Measurements from ENCODE around the gene SLC16A6. TPM values are rescaled to one million over a fixed set of nuclear protein-coding genes. Genes with fewer than 3 reads are reported as not detected.
"Not testable (repeated sequence)": the region's sequence is repeated elsewhere in the genome, so short reads cannot be mapped to it uniquely, and the experiment has no call there.

Gene SLC16A6
- total RNA-seq, 2 experiments from 2014 or later, result 3.5 to 3.6 TPM

- DNase-seq, result no peak
- Mint-ChIP-seq H3K4me3 (no peak overlapping the region), H3K4me1 (ENCODE audit: low read depth) (peaks cover 57% of the 10 kb centered on the region), H3K27me3 (no peaks in the 10 kb centered on the region), H3K27ac (no peak overlapping the region), H3K9me3 (no peaks in the 10 kb centered on the region), H3K36me3 (no peaks in the 10 kb centered on the region)
- CTCF ChIA-PET, result no interaction called here
- POLR2A ChIA-PET, result no interaction called here
- intact Hi-C loops (cut with micrococcal nuclease), result loop anchor here (5.0 kb wide), 1 partner anchor 53 kb away; no protein-coding TSS in a partner anchor
Observed at GRCh38 chr17:68294617-68295016, 3.7 kb upstream of the SLC16A6 start.

- H3K27ac Mint-ChIP-seq, result no peak overlapping the region
- no peaks in the 10 kb centered on the region for H3K9me3 Mint-ChIP-seq
- CTCF ChIA-PET, result no interaction called here
- H3K27me3 Mint-ChIP-seq, result no peaks in the 10 kb centered on the region
- DNase-seq, result no peak
- POLR2A ChIA-PET, result no interaction called here
- no peaks in the 10 kb centered on the region for H3K36me3 Mint-ChIP-seq
- peaks cover 61% of the 10 kb centered on the region for H3K4me1 Mint-ChIP-seq (ENCODE audit: low read depth)
- no peak overlapping the region for H3K4me3 Mint-ChIP-seq
- intact Hi-C loops (cut with micrococcal nuclease), result loop anchor here (5.0 kb wide), 1 partner anchor 53 kb away; no protein-coding TSS in a partner anchor
Observed at GRCh38 chr17:68294196-68294555, 3.2 kb upstream of the SLC16A6 start.

- H3K4me1 Mint-ChIP-seq (ENCODE audit: low read depth), result peaks cover 65% of the 10 kb centered on the region
- POLR2A ChIA-PET, result interaction anchor here (1.6 to 1.9 kb wide), 2 partner anchors 164 to 167 kb away, joined by 5 to 6 read pairs; partner anchors contain the start of gene WIPI1
- no peaks in the 10 kb centered on the region for H3K36me3 Mint-ChIP-seq
- no peak overlapping the region for H3K4me3 Mint-ChIP-seq
- CTCF ChIA-PET, result interaction anchor here (2.0 kb wide), 1 partner anchor 105 kb away, joined by 9 read pairs; no protein-coding TSS in a partner anchor
- intact Hi-C loops (cut with micrococcal nuclease), result loop anchor here (5.0 kb wide), 1 partner anchor 54 kb away; no protein-coding TSS in a partner anchor
- no peak overlapping the region for H3K27ac Mint-ChIP-seq
- no peak for DNase-seq
- H3K27me3 Mint-ChIP-seq, result no peaks in the 10 kb centered on the region
- H3K9me3 Mint-ChIP-seq, result no peaks in the 10 kb centered on the region
Observed at GRCh38 chr17:68293490-68294195, 2.7 kb upstream of the SLC16A6 start.

- H3K4me3 Mint-ChIP-seq, result peak overlapping the region; percentile 82
- no peaks in the 10 kb centered on the region for H3K27me3 Mint-ChIP-seq
- POLR2A ChIA-PET, result interaction anchor here (1.0 to 3.0 kb wide), 13 partner anchors 45 to 170 kb away, joined by 3 to 23 read pairs (median 5); partner anchors contain the start of genes AMZ2 and WIPI1
- no peaks in the 10 kb centered on the region for H3K36me3 Mint-ChIP-seq
- CTCF ChIA-PET, result interaction anchor here (0.9 to 2.6 kb wide), 6 partner anchors 30 to 144 kb away, joined by 3 to 13 read pairs (median 4); no protein-coding TSS in a partner anchor
- intact Hi-C loops (cut with micrococcal nuclease), result loop anchor here (1.0 to 5.0 kb wide), 4 partner anchors 55 to 144 kb away; no protein-coding TSS in a partner anchor
- no peak for DNase-seq
- H3K27ac Mint-ChIP-seq, result peak overlapping the region; percentile 88
- peaks cover 64% of the 10 kb centered on the region for H3K4me1 Mint-ChIP-seq (ENCODE audit: low read depth)
- no peaks in the 10 kb centered on the region for H3K9me3 Mint-ChIP-seq
Observed at GRCh38 chr17:68292689-68293040, 1.7 kb upstream of the SLC16A6 start.

GRCh38 chr17:68291836-68292688, 1.1 kb upstream of the SLC16A6 start:
- no peaks in the 10 kb centered on the region for H3K36me3 Mint-ChIP-seq
- H3K27ac Mint-ChIP-seq, result peak overlapping the region; percentile 88
- peak; percentile 91 for DNase-seq
- peaks cover 63% of the 10 kb centered on the region for H3K4me1 Mint-ChIP-seq (ENCODE audit: low read depth)
- CTCF ChIA-PET, result interaction anchor here (0.6 to 2.6 kb wide), 9 partner anchors 29 to 301 kb away, joined by 3 to 13 read pairs (median 4); no protein-coding TSS in a partner anchor
- intact Hi-C loops (cut with micrococcal nuclease), result loop anchor here (1.0 to 5.0 kb wide), 9 partner anchors 29 to 171 kb away; partner anchors contain the start of genes AMZ2 and WIPI1
- no peaks in the 10 kb centered on the region for H3K27me3 Mint-ChIP-seq
- POLR2A ChIA-PET, result interaction anchor here (1.0 to 3.0 kb wide), 21 partner anchors 18 to 298 kb away, joined by 3 to 23 read pairs (median 5); partner anchors contain the start of genes AMZ2 and WIPI1
- peak overlapping the region; percentile 82 for H3K4me3 Mint-ChIP-seq
- H3K9me3 Mint-ChIP-seq, result no peaks in the 10 kb centered on the region

- Mint-ChIP-seq H3K36me3 (no peaks in the 10 kb centered on the region), H3K4me1 (ENCODE audit: low read depth) (peaks cover 50% of the 10 kb centered on the region), H3K27ac (peak overlapping the region; percentile 94), H3K27me3 (no peaks in the 10 kb centered on the region), H3K4me3 (peak overlapping the region; percentile 91), H3K9me3 (no peaks in the 10 kb centered on the region)
- CTCF ChIA-PET, result interaction anchor here (1.1 to 3.0 kb wide), 9 partner anchors 10 to 175 kb away, joined by 3 to 17 read pairs (median 5); no protein-coding TSS in a partner anchor
- intact Hi-C loops (cut with micrococcal nuclease), result loop anchor here (2.0 to 5.0 kb wide), 3 partner anchors 28 to 108 kb away; no protein-coding TSS in a partner anchor
- POLR2A ChIA-PET, result interaction anchor here (0.6 to 3.0 kb wide), 15 partner anchors 25 to 297 kb away, joined by 3 to 23 read pairs (median 4); partner anchors contain the start of genes AMZ2 and WIPI1
- DNase-seq, result peak; percentile 72
Observed at GRCh38 chr17:68290268-68290954, 516 bp downstream of the SLC16A6 start.

GRCh38 chr17:68289936-68290267, 1.0 kb downstream of the SLC16A6 start:
- Mint-ChIP-seq H3K4me3 (peak overlapping the region; percentile 91), H3K27me3 (no peaks in the 10 kb centered on the region), H3K27ac (peak overlapping the region; percentile 94), H3K4me1 (ENCODE audit: low read depth) (peaks cover 49% of the 10 kb centered on the region), H3K36me3 (no peaks in the 10 kb centered on the region), H3K9me3 (no peaks in the 10 kb centered on the region)
- DNase-seq, result no peak
- intact Hi-C loops (cut with micrococcal nuclease), result loop anchor here (2.0 to 5.0 kb wide), 3 partner anchors 27 to 107 kb away; no protein-coding TSS in a partner anchor
- ChIA-PET POLR2A (interaction anchor here (0.7 to 1.7 kb wide), 5 partner anchors 25 to 124 kb away, joined by 3 to 4 read pairs (median 3); partner anchors contain the start of gene AMZ2), CTCF (interaction anchor here (1.1 to 3.0 kb wide), 8 partner anchors 10 to 175 kb away, joined by 3 to 17 read pairs (median 4); no protein-coding TSS in a partner anchor)

GRCh38 chr17:68289473-68289872, 1.5 kb downstream of the SLC16A6 start:
- intact Hi-C loops (cut with micrococcal nuclease), result no loop called here
- DNase-seq, result no peak
- Mint-ChIP-seq H3K27me3 (no peaks in the 10 kb centered on the region), H3K9me3 (no peaks in the 10 kb centered on the region), H3K27ac (peak overlapping the region; percentile 94), H3K36me3 (no peaks in the 10 kb centered on the region), H3K4me3 (peak overlapping the region; percentile 91), H3K4me1 (ENCODE audit: low read depth) (peaks cover 47% of the 10 kb centered on the region)
- ChIA-PET CTCF (interaction anchor here (1.1 to 3.0 kb wide), 8 partner anchors 9 to 176 kb away, joined by 3 to 17 read pairs (median 4); no protein-coding TSS in a partner anchor), POLR2A (interaction anchor here (0.9 to 1.7 kb wide), 5 partner anchors 25 to 125 kb away, joined by 3 to 4 read pairs (median 3); no protein-coding TSS in a partner anchor)

- ChIA-PET CTCF (interaction anchor here (0.8 to 3.0 kb wide), 9 partner anchors 8 to 177 kb away, joined by 3 to 17 read pairs (median 4); no protein-coding TSS in a partner anchor), POLR2A (interaction anchor here (1.3 to 1.6 kb wide), 2 partner anchors 110 to 126 kb away, joined by 3 to 4 read pairs; no protein-coding TSS in a partner anchor)
- Mint-ChIP-seq H3K9me3 (no peaks in the 10 kb centered on the region), H3K4me1 (ENCODE audit: low read depth) (peaks cover 43% of the 10 kb centered on the region), H3K36me3 (no peaks in the 10 kb centered on the region), H3K27me3 (no peaks in the 10 kb centered on the region), H3K27ac (peak overlapping the region; percentile 94), H3K4me3 (peak overlapping the region; percentile 91)
- DNase-seq, result peak; percentile 37
- intact Hi-C loops (cut with micrococcal nuclease), result no loop called here
Observed at GRCh38 chr17:68288804-68289203, 2.1 kb downstream of the SLC16A6 start.

- intact Hi-C loops (cut with micrococcal nuclease), result no loop called here
- no peaks in the 10 kb centered on the region for H3K9me3 Mint-ChIP-seq
- no peaks in the 10 kb centered on the region for H3K36me3 Mint-ChIP-seq
- POLR2A ChIA-PET, result interaction anchor here (1.6 kb wide), 1 partner anchor 111 kb away, joined by 3 read pairs; no protein-coding TSS in a partner anchor
- H3K4me3 Mint-ChIP-seq, result no peak overlapping the region
- peaks cover 42% of the 10 kb centered on the region for H3K4me1 Mint-ChIP-seq (ENCODE audit: low read depth)
- DNase-seq, result no peak
- H3K27me3 Mint-ChIP-seq, result no peaks in the 10 kb centered on the region
- peak overlapping the region; percentile 94 for H3K27ac Mint-ChIP-seq
- CTCF ChIA-PET, result interaction anchor here (0.8 to 3.0 kb wide), 9 partner anchors 9 to 177 kb away, joined by 3 to 17 read pairs (median 4); no protein-coding TSS in a partner anchor
Observed at GRCh38 chr17:68288375-68288774, 2.6 kb downstream of the SLC16A6 start.

GRCh38 chr17:68281965-68282364, 9.0 kb downstream of the SLC16A6 start:
- H3K27ac Mint-ChIP-seq, POLR2A ChIA-PET, H3K9me3 Mint-ChIP-seq: not testable (repeated sequence)

More at GRCh38 chr17:68281965-68282364, 9.0 kb downstream of the SLC16A6 start:
- intact Hi-C loops (cut with micrococcal nuclease); H3K4me3 Mint-ChIP-seq; DNase-seq; H3K27me3 Mint-ChIP-seq: not testable (repeated sequence)
- Mint-ChIP-seq H3K36me3 (peaks cover 26% of the 10 kb centered on the region), H3K4me1 (ENCODE audit: low read depth) (peaks cover 13% of the 10 kb centered on the region)
- CTCF ChIA-PET, result interaction anchor here (0.7 kb wide), 1 partner anchor 154 kb away, joined by 3 read pairs; no protein-coding TSS in a partner anchor

All from activated CD4-positive, alpha-beta memory T cell treated with anti-CD3 and anti-CD28 coated beads for 36 hours (primary cell).